Loucy (cell line): ENCODE measurements around the gene MACO1.

Experiments used
- H2AFZ ChIP-seq: fragments of 200-600 bp; sonication (generic); 2 replicates; pipeline ENCODE4 v1.6.0; 2016; ENCODE audit warnings: antibody characterized with exemption, mild to moderate bottlenecking, low read length, moderate library complexity
- H3F3A ChIP-seq: fragments of 200-600 bp; 2 replicates; pipeline ENCODE4 v1.6.0; 2016; ENCODE audit warnings: antibody characterized with exemption, low read depth, mild to moderate bottlenecking
- H3K27me3 ChIP-seq: fragments of 200-600 bp; sonication (generic); 2 replicates; pipeline ENCODE4 v1.6.1; 2014; ENCODE audit warnings: low read length, mild to moderate bottlenecking; ENCODE audit not compliant: insufficient read depth, poor library complexity, severe bottlenecking
- H3K36me3 ChIP-seq: fragments of 200-600 bp; sonication (generic); 2 replicates; pipeline ENCODE4 v1.6.1; 2016; ENCODE audit warnings: low read length; ENCODE audit not compliant: insufficient read depth
- H3K4me1 ChIP-seq: fragments of 200-600 bp; sonication (generic); 2 replicates; pipeline ENCODE4 v1.5.1; 2014; ENCODE audit warnings: low read length, mild to moderate bottlenecking; ENCODE audit not compliant: insufficient read depth, poor library complexity, severe bottlenecking
- H3K4me2 ChIP-seq: fragments of 200-600 bp; sonication (generic); 2 replicates; pipeline ENCODE4 v1.6.0; 2014; ENCODE audit warnings: antibody characterized with exemption, low read length, low read depth, mild to moderate bottlenecking; ENCODE audit not compliant: poor library complexity, severe bottlenecking
- H3K4me3 ChIP-seq: fragments of 200-600 bp; sonication (generic); 2 replicates; pipeline ENCODE4 v1.5.1; 2014; ENCODE audit warnings: low read length, mild to moderate bottlenecking, mixed read lengths; ENCODE audit not compliant: poor library complexity, severe bottlenecking
- H3K79me2 ChIP-seq: fragments of 200-600 bp; sonication (generic); 2 replicates; pipeline ENCODE4 v1.6.1; 2014; ENCODE audit warnings: low read length; ENCODE audit not compliant: insufficient read depth
- H3K9ac ChIP-seq: fragments of 200-600 bp; sonication (generic); 2 replicates; pipeline ENCODE4 v1.6.0; 2014; ENCODE audit warnings: mild to moderate bottlenecking, low read depth, low read length, moderate library complexity; ENCODE audit not compliant: poor library complexity, severe bottlenecking
- H3K9me2 ChIP-seq: fragments of 200-600 bp; sonication (generic); replicated peaks from 2 replicates; pipeline ENCODE4 v1.6.1; 2016; ENCODE audit warnings: low read depth, low read length, mixed read lengths
- H3K9me3 ChIP-seq: fragments of 200-600 bp; sonication (generic); 2 replicates; pipeline ENCODE4 v1.6.1; 2014; ENCODE audit warnings: mild to moderate bottlenecking, antibody characterized with exemption, low read length, low read depth; ENCODE audit not compliant: insufficient read depth
- H4K20me1 ChIP-seq: fragments of 200-600 bp; sonication (generic); 2 replicates; pipeline ENCODE4 v1.6.0; 2014; ENCODE audit warnings: antibody characterized with exemption, low read length, mild to moderate bottlenecking; ENCODE audit not compliant: insufficient read depth, poor library complexity, severe bottlenecking
- EZH2phosphoT487 ChIP-seq: fragments of 200-600 bp; IDR thresholded peaks from 2 replicates; pipeline ENCODE4 v1.6.1; 2018; ENCODE audit warnings: antibody characterized with exemption, mild to moderate bottlenecking, moderate library complexity, borderline replicate concordance
- TF ChIP-seq, protein P1 (sequence below): fragments of 200-600 bp; sonication (generic); conservative IDR thresholded peaks from 2 replicates; pipeline ENCODE4 v1.5.1; 2014; ENCODE audit warnings: mild to moderate bottlenecking, antibody characterized with exemption, low read length

MACO1 gene

DNA sequence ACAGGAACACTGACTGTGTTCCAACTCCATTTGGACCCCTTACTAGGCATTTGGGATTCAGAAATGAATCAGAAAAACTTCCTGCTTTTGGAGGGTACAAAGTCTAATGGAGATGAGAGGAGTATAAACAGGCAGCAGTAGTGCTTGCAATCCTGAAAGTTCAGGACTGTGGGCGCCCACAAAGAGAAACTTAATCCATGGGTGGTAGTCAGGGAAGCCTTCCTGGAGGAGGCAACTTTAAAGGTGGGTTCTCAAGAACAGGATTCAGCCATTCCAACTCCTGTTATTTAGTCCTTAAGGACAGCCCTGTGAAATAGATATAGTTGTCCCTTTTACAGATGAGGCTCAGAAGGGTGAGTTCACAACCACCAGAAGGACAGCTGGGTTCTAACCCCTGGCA lies 110.7 kb downstream of the MACO1 start:
- no peak for TF ChIP-seq EZH2phosphoT487
- TF ChIP-seq, protein P1, sequence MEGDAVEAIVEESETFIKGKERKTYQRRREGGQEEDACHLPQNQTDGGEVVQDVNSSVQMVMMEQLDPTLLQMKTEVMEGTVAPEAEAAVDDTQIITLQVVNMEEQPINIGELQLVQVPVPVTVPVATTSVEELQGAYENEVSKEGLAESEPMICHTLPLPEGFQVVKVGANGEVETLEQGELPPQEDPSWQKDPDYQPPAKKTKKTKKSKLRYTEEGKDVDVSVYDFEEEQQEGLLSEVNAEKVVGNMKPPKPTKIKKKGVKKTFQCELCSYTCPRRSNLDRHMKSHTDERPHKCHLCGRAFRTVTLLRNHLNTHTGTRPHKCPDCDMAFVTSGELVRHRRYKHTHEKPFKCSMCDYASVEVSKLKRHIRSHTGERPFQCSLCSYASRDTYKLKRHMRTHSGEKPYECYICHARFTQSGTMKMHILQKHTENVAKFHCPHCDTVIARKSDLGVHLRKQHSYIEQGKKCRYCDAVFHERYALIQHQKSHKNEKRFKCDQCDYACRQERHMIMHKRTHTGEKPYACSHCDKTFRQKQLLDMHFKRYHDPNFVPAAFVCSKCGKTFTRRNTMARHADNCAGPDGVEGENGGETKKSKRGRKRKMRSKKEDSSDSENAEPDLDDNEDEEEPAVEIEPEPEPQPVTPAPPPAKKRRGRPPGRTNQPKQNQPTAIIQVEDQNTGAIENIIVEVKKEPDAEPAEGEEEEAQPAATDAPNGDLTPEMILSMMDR, result no peak
- Histone ChIP-seq H3K9me2 (no peaks in the 10 kb centered on the region), H3K4me2 (no peak overlapping the region), H4K20me1 (no peaks in the 10 kb centered on the region), H3K9me3 (no peaks in the 10 kb centered on the region), H3K4me3 (no peak overlapping the region), H2AFZ (no peak overlapping the region), H3K9ac (no peak overlapping the region), H3K4me1 (no peaks in the 10 kb centered on the region), H3K79me2 (no peaks in the 10 kb centered on the region), H3F3A (no peaks in the 10 kb centered on the region), H3K27me3 (no peaks in the 10 kb centered on the region), H3K36me3 (no peaks in the 10 kb centered on the region)

DNA sequence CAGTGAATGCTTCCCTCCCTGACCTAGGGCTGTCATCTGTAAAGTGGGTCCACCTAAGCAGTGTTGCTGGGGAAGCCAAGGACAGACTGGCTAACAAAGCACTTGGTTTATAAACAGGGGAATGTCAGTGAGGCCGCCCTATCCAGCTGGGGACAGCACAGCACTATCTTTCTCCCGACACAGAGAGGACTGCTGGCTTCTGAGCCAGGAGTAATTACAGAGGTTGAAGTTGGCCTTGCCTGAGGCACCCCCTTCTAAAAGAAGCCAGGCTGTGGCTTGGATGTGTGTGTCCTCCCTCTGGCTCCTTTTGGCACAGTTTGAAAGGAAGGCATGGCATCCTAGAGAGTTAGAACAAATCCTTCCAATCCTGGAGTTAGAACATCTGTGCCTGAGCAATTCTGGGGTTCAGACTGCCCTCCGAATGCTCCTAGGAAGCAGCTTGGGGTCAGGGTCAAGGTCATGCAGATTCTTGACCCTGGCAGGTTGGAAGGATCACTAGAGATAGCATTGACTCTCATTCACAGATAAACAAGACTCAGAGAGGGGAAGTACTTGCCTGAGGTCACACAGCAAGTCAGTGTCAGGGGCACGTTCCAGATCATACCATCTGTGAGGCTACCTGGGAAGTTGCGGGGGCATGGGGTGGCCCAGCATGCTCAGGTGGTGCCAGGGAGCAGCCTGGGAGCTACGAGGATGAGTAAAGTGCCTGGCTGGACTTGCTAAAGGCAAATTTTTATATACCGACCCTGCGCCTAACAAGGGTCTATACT lies 111.4 kb downstream of the MACO1 start:
- Histone ChIP-seq H3K9ac (no peak overlapping the region), H3F3A (no peaks in the 10 kb centered on the region)
- TF ChIP-seq, protein P1, result no peak
- no peak for TF ChIP-seq EZH2phosphoT487

DNA sequence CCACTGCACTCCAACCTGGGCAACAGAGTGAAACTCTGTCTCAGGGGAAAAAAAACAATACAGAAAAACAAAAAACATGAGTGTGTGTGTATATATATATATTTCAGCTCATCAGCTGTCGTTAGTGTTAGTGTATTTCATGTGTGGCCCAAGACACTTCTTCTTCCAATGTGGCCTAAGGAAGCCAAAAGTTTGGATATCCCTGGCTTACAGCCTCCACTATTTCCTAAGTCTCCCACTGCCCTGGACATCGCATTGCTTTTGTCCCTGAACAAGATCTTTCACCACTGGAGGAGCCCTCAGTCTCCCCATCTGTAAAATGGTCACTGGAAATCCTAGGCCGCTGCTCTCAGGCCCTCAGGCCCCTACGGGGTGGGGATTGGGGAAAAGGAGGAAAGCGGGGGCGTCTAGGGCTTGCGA lies 112.3 kb downstream of the MACO1 start:
- Histone ChIP-seq H3K9me3 (no peaks in the 10 kb centered on the region), H3K9ac (no peak overlapping the region), H4K20me1 (no peaks in the 10 kb centered on the region), H3K4me1 (no peaks in the 10 kb centered on the region), H3K4me3 (no peak overlapping the region), H3K36me3 (no peaks in the 10 kb centered on the region), H3K4me2 (no peak overlapping the region), H3K79me2 (no peaks in the 10 kb centered on the region), H3K9me2 (no peaks in the 10 kb centered on the region), H3K27me3 (no peaks in the 10 kb centered on the region), H2AFZ (no peak overlapping the region), H3F3A (no peaks in the 10 kb centered on the region)
- no peak for TF ChIP-seq EZH2phosphoT487
- TF ChIP-seq, protein P1, result no peak

More for the DNA sequence above, 111.4 kb downstream of the MACO1 start:
- H2AFZ ChIP-seq, result no peak overlapping the region
- no peaks in the 10 kb centered on the region for H3K27me3 ChIP-seq
- no peaks in the 10 kb centered on the region for H4K20me1 ChIP-seq
- H3K4me3 ChIP-seq, result no peak overlapping the region
- no peaks in the 10 kb centered on the region for H3K9me2 ChIP-seq
- no peaks in the 10 kb centered on the region for H3K4me1 ChIP-seq
- no peaks in the 10 kb centered on the region for H3K79me2 ChIP-seq
- H3K4me2 ChIP-seq, result no peak overlapping the region
- no peaks in the 10 kb centered on the region for H3K9me3 ChIP-seq
- no peaks in the 10 kb centered on the region for H3K36me3 ChIP-seq
